HepG2 (cell line): ENCODE results near the gene ARHGAP23. TPM values are rescaled to one million over a fixed set of nuclear protein-coding genes. Genes with fewer than 3 reads are reported as not detected.
A peak's percentile ranks its signal among the peaks of the same experiment; 100 is the strongest.

ENCODE experiments used
- ARNTL ChIP-seq: sonication (generic); formaldehyde crosslinking; IDR thresholded peaks from 2 replicates; pipeline ENCODE4 v1.4.0; 2020; ENCODE audit warnings: mild to moderate bottlenecking, missing genetic modification reagents
- FOSL2 ChIP-seq: sonication (generic); formaldehyde crosslinking; IDR thresholded peaks from 2 replicates; pipeline ENCODE4 v1.4.0; 2020; ENCODE audit warnings: missing genetic modification reagents
- FOXA3 ChIP-seq: IDR thresholded peaks from 2 replicates; pipeline ENCODE4 v1.6.1; 2016; ENCODE audit warnings: missing genetic modification reagents, missing compliant biosample characterization
- GLI4 ChIP-seq: sonication (generic); formaldehyde crosslinking; IDR thresholded peaks from 2 replicates; pipeline ENCODE4 v1.5.1; 2020; ENCODE audit warnings: missing genetic modification reagents, mild to moderate bottlenecking, moderate library complexity, borderline replicate concordance
- HDAC2 ChIP-seq: sonication (generic); formaldehyde crosslinking; IDR thresholded peaks from 2 replicates; pipeline ENCODE4 v1.4.0; 2020; ENCODE audit warnings: missing genetic modification reagents
- HOXA9 ChIP-seq: sonication (generic); formaldehyde crosslinking; IDR thresholded peaks from 2 replicates; pipeline ENCODE4 v1.8.1; 2022; ENCODE audit warnings: missing genetic modification reagents, mild to moderate bottlenecking, moderate library complexity, borderline replicate concordance
- MED13 ChIP-seq: sonication (generic); formaldehyde crosslinking; IDR thresholded peaks from 2 replicates; pipeline ENCODE4 v1.5.0; 2020; ENCODE audit warnings: missing genetic modification reagents
- NFIC ChIP-seq: IDR thresholded peaks from 2 replicates; pipeline ENCODE4 v1.6.1; 2012; ENCODE audit warnings: mild to moderate bottlenecking, low read length, inconsistent platforms
- PAX8 ChIP-seq: sonication (generic); formaldehyde crosslinking; IDR thresholded peaks from 2 replicates; pipeline ENCODE4 v1.8.0; 2022; ENCODE audit warnings: mild to moderate bottlenecking, missing genetic modification reagents, borderline replicate concordance
- PHF5A ChIP-seq: IDR thresholded peaks from one replicate; pipeline ENCODE4 v1.6.1; 2018; ENCODE audit warnings: low read depth, missing genetic modification reagents; ENCODE audit not compliant: unreplicated experiment
- RARA ChIP-seq: IDR thresholded peaks from 2 replicates; pipeline ENCODE4 v1.6.1; 2016; ENCODE audit warnings: missing genetic modification reagents, missing compliant biosample characterization
- SALL1 ChIP-seq: sonication (generic); formaldehyde crosslinking; IDR thresholded peaks from 2 replicates; pipeline ENCODE4 v1.8.0; 2022; ENCODE audit warnings: mild to moderate bottlenecking, missing genetic modification reagents
- ZNF335 ChIP-seq: sonication (generic); formaldehyde crosslinking; IDR thresholded peaks from 2 replicates; pipeline ENCODE4 v1.4.0; 2020; ENCODE audit warnings: missing genetic modification reagents
- ZNF547 ChIP-seq: sonication (generic); formaldehyde crosslinking; IDR thresholded peaks from 2 replicates; pipeline ENCODE4 v1.5.1; 2020; ENCODE audit warnings: mild to moderate bottlenecking, missing genetic modification reagents
- ZNF605 ChIP-seq: sonication (generic); formaldehyde crosslinking; IDR thresholded peaks from 2 replicates; pipeline ENCODE4 v1.8.0; 2022; ENCODE audit warnings: mild to moderate bottlenecking, missing genetic modification reagents
- ZNF660 ChIP-seq: sonication (generic); formaldehyde crosslinking; IDR thresholded peaks from 2 replicates; pipeline ENCODE4 v1.5.1; 2020; ENCODE audit warnings: mild to moderate bottlenecking, low read depth, missing genetic modification reagents, borderline replicate concordance
- ZNF83 ChIP-seq: sonication (generic); formaldehyde crosslinking; IDR thresholded peaks from 2 replicates; pipeline ENCODE4 v1.4.0; 2020; ENCODE audit warnings: missing genetic modification reagents, mild to moderate bottlenecking, borderline replicate concordance
- ZNF839 ChIP-seq: sonication (generic); formaldehyde crosslinking; IDR thresholded peaks from 2 replicates; pipeline ENCODE4 v1.4.0; 2020; ENCODE audit warnings: missing genetic modification reagents, mild to moderate bottlenecking, borderline replicate concordance
- polyA plus RNA-seq, 8 experiments: library from polyadenylated mRNA; depleted of rRNA in 3 of 8; stranded (reverse) in 7 of 8; unstranded in 1 of 8; fragments of >200 nt; fragmentation: Illumina TruSeq in 4 of 8; extraction: Trizol in 4 of 8; gene quantifications; 2 replicates each; pipeline versions ENCODE4 v1.2.1 to v1.2.3, GENCODE V29; 2011 to 2016; ENCODE audit warnings: low read depth in 4 of 8, missing spikeins in 1 of 8, mixed read lengths in 1 of 8; ENCODE audit not compliant: insufficient read depth in 1 of 8
- total RNA-seq, 5 experiments: library from RNA; depleted of rRNA; stranded (reverse); fragments of >200 nt; fragmentation: Illumina TruSeq; extraction: Trizol; gene quantifications; 2 replicates each; pipeline ENCODE4 v1.2.3, GENCODE V29; 2016; ENCODE audit warnings: low read depth in 1 of 5
- TF ChIP-seq, protein P1 (sequence below): sonication (generic); formaldehyde crosslinking; IDR thresholded peaks from 2 replicates; pipeline ENCODE4; 2020; ENCODE audit warnings: missing genetic modification reagents, mild to moderate bottlenecking, borderline replicate concordance
- TF ChIP-seq, protein P2 (sequence below): sonication (generic); formaldehyde crosslinking; IDR thresholded peaks from 2 replicates; pipeline ENCODE4 v1.4.0; 2020; ENCODE audit warnings: mild to moderate bottlenecking, low read depth, missing genetic modification reagents
- TF ChIP-seq, protein P3 (sequence below): sonication (generic); formaldehyde crosslinking; IDR thresholded peaks from 2 replicates; pipeline ENCODE4 v1.4.0; 2020; ENCODE audit warnings: low read depth, missing genetic modification reagents
- TF ChIP-seq, protein P4 (sequence below): IDR thresholded peaks from 2 replicates; pipeline ENCODE4 v1.6.1; 2012; ENCODE audit warnings: inconsistent platforms

ARHGAP23 gene
- total and polyA plus RNA-seq, 2 of the 13 experiments (the other 11 are each of a cell fraction or from before 2014, with no cell fraction given), result 0.03 TPM; not detected in 1

DNA sequence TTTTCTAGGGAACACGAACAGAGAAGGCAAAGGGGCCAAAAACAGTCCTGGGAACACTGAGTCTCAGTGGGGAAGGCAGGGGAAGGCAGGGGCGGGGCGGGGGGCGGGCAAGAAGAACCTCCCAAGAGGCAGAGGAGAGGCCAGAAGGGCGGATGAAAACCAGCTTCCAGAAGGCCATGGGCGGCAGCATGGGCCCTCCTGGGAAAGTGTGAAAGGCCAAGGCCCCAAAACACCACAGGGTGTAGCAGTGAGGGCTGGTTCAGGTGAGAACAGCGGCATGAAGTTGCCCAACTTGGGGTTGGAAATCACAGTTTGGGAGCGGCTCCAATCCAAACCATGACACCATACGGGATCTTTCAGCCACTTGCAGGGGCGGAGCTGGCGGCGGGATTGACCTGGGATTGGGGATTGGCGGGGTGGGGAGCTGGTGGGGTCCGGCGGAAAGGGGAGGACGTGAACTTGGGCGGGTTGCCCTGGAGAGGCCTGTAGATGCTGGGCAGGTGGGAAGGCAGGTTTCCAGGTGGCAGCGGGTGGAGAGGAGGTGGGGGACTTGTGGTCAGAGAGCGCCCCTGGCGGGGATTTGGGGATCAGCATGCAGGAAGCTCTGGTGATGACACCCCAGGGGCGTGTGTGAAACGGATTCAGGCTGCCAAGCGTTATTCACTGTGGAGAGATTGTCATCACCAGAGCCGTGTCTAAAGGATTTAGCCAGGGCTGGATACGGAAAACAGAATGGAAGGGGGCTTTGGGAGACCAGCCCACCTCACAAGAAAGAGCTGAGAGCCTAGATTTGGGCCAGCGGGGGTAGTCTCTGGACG is 80.9 kb downstream of the ARHGAP23 start (continued):
- TF ChIP-seq ZNF605 (CRISPR knock-in tag) (no peak; the same call in 1 of the 2 replicates), HDAC2 (peak; percentile 35; the same call in 1 of the 2 replicates), ZNF335 (CRISPR knock-in tag) (no peak), FOXA3 (CRISPR knock-in tag) (0 out of 2 replicates have a peak, but pooled peaks have one; percentile 9), ZNF839 (no peak), NFIC (no peak), ZNF83 (CRISPR knock-in tag) (no peak), PAX8 (CRISPR knock-in tag) (no peak), HOXA9 (CRISPR knock-in tag) (no peak), FOSL2 (CRISPR knock-in tag) (peak; percentile 26), ARNTL (no peak), ZNF660 (CRISPR knock-in tag) (no peak), ZNF547 (no peak), GLI4 (CRISPR knock-in tag) (no peak), PHF5A (CRISPR knock-in tag) (no peak), SALL1 (peak; percentile 47; the same call in 1 of the 2 replicates), MED13 (CRISPR knock-in tag) (0 out of 2 replicates have a peak, but pooled peaks have one; percentile 24), RARA (no peak)
- TF ChIP-seq, protein P1, sequence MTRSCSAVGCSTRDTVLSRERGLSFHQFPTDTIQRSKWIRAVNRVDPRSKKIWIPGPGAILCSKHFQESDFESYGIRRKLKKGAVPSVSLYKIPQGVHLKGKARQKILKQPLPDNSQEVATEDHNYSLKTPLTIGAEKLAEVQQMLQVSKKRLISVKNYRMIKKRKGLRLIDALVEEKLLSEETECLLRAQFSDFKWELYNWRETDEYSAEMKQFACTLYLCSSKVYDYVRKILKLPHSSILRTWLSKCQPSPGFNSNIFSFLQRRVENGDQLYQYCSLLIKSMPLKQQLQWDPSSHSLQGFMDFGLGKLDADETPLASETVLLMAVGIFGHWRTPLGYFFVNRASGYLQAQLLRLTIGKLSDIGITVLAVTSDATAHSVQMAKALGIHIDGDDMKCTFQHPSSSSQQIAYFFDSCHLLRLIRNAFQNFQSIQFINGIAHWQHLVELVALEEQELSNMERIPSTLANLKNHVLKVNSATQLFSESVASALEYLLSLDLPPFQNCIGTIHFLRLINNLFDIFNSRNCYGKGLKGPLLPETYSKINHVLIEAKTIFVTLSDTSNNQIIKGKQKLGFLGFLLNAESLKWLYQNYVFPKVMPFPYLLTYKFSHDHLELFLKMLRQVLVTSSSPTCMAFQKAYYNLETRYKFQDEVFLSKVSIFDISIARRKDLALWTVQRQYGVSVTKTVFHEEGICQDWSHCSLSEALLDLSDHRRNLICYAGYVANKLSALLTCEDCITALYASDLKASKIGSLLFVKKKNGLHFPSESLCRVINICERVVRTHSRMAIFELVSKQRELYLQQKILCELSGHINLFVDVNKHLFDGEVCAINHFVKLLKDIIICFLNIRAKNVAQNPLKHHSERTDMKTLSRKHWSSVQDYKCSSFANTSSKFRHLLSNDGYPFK, result no peak
- TF ChIP-seq, protein P2, sequence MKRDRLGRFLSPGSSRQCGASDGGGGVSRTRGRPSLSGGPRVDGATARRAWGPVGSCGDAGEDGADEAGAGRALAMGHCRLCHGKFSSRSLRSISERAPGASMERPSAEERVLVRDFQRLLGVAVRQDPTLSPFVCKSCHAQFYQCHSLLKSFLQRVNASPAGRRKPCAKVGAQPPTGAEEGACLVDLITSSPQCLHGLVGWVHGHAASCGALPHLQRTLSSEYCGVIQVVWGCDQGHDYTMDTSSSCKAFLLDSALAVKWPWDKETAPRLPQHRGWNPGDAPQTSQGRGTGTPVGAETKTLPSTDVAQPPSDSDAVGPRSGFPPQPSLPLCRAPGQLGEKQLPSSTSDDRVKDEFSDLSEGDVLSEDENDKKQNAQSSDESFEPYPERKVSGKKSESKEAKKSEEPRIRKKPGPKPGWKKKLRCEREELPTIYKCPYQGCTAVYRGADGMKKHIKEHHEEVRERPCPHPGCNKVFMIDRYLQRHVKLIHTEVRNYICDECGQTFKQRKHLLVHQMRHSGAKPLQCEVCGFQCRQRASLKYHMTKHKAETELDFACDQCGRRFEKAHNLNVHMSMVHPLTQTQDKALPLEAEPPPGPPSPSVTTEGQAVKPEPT, result no peak
- TF ChIP-seq, protein P3, sequence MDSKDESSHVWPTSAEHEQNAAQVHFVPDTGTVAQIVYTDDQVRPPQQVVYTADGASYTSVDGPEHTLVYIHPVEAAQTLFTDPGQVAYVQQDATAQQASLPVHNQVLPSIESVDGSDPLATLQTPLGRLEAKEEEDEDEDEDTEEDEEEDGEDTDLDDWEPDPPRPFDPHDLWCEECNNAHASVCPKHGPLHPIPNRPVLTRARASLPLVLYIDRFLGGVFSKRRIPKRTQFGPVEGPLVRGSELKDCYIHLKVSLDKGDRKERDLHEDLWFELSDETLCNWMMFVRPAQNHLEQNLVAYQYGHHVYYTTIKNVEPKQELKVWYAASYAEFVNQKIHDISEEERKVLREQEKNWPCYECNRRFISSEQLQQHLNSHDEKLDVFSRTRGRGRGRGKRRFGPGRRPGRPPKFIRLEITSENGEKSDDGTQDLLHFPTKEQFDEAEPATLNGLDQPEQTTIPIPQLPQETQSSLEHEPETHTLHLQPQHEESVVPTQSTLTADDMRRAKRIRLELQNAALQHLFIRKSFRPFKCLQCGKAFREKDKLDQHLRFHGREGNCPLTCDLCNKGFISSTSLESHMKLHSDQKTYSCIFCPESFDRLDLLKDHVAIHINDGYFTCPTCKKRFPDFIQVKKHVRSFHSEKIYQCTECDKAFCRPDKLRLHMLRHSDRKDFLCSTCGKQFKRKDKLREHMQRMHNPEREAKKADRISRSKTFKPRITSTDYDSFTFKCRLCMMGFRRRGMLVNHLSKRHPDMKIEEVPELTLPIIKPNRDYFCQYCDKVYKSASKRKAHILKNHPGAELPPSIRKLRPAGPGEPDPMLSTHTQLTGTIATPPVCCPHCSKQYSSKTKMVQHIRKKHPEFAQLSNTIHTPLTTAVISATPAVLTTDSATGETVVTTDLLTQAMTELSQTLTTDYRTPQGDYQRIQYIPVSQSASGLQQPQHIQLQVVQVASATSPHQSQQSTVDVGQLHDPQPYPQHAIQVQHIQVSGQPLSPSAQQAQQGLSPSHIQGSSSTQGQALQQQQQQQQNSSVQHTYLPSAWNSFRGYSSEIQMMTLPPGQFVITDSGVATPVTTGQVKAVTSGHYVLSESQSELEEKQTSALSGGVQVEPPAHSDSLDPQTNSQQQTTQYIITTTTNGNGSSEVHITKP (CRISPR knock-in tag), result no peak
- TF ChIP-seq, protein P4, sequence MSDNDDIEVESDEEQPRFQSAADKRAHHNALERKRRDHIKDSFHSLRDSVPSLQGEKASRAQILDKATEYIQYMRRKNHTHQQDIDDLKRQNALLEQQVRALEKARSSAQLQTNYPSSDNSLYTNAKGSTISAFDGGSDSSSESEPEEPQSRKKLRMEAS, result no peak
